Suprapubic skin (tissue), 4 donors: Measurements from ENCODE around the gene NT5DC3.

Source experiments
- EP300 ChIP-seq: sonication (generic); formaldehyde crosslinking; IDR thresholded peaks from one replicate; pipeline ENCODE4 v1.6.1; 2017; ENCODE audit warnings: antibody characterized with exemption
- POLR2A ChIP-seq, 2 donors: fragments of 450-650 bp; IDR thresholded peaks; one replicate each; pipeline ENCODE4 v1.6.1; 2017; ENCODE audit warnings: antibody characterized with exemption in 2 of 2, mild to moderate bottlenecking in 2 of 2, moderate library complexity in 2 of 2
- POLR2AphosphoS5 ChIP-seq, 3 donors: sonication (generic); formaldehyde crosslinking; IDR thresholded peaks; one replicate each; pipeline ENCODE4 v1.6.1; 2017; ENCODE audit warnings: antibody characterized with exemption in 3 of 3
- TF ChIP-seq, protein P1 (sequence below), 2 donors: fragments of 200-600 bp in 1 of 2; fragments of 450-650 bp in 1 of 2; sonication (generic) in 1 of 2; IDR thresholded peaks; one replicate each; pipeline ENCODE4 v1.5.1; 2016 to 2019; ENCODE audit warnings: antibody characterized with exemption in 2 of 2, mild to moderate bottlenecking in 1 of 2, moderate library complexity in 1 of 2

DNA sequence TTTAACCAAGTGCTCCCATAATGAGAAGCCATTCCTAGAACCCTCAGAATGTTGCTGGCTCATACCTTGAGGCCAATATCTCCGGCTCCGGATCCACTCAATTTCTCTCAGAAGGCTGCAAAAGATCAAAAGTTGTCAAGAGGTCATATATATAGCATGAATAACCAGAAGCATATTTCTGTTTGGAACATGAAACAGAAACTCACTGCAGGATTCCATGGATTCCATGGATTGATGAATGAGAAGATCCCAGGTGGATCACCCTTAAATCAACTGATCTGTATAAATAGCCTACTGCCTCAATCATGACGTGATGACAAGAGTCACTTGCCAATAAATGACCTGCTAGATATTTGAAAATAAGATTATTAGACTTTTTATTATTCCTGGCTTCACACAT, 3.3 kb upstream of the NT5DC3 start:
- TF ChIP-seq POLR2AphosphoS5 (IDR thresholded peaks at IDR 0.05) (no peak), POLR2A (IDR thresholded peaks at IDR 0.05) (no peak), EP300 (no peak)
- TF ChIP-seq, protein P1, sequence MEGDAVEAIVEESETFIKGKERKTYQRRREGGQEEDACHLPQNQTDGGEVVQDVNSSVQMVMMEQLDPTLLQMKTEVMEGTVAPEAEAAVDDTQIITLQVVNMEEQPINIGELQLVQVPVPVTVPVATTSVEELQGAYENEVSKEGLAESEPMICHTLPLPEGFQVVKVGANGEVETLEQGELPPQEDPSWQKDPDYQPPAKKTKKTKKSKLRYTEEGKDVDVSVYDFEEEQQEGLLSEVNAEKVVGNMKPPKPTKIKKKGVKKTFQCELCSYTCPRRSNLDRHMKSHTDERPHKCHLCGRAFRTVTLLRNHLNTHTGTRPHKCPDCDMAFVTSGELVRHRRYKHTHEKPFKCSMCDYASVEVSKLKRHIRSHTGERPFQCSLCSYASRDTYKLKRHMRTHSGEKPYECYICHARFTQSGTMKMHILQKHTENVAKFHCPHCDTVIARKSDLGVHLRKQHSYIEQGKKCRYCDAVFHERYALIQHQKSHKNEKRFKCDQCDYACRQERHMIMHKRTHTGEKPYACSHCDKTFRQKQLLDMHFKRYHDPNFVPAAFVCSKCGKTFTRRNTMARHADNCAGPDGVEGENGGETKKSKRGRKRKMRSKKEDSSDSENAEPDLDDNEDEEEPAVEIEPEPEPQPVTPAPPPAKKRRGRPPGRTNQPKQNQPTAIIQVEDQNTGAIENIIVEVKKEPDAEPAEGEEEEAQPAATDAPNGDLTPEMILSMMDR (IDR thresholded peaks at IDR 0.05), result no peak
